22Rv1 (cell line): ENCODE measurements around the gene UTS2R.

Experiments used
- H3K27ac ChIP-seq: fragments of 450-650 bp; 2 replicates; pipeline ENCODE4 v1.5.1; 2017
- ZFX ChIP-seq: fragments of 450-650 bp; IDR thresholded peaks from 2 replicates; pipeline ENCODE4 v1.6.1; 2017; ENCODE audit warnings: antibody characterized with exemption, borderline replicate concordance
- TF ChIP-seq, protein P1 (sequence below): fragments of 450-650 bp; IDR thresholded peaks from 2 replicates; pipeline ENCODE4 v1.5.1; 2017; ENCODE audit warnings: mild to moderate bottlenecking

UTS2R gene

DNA sequence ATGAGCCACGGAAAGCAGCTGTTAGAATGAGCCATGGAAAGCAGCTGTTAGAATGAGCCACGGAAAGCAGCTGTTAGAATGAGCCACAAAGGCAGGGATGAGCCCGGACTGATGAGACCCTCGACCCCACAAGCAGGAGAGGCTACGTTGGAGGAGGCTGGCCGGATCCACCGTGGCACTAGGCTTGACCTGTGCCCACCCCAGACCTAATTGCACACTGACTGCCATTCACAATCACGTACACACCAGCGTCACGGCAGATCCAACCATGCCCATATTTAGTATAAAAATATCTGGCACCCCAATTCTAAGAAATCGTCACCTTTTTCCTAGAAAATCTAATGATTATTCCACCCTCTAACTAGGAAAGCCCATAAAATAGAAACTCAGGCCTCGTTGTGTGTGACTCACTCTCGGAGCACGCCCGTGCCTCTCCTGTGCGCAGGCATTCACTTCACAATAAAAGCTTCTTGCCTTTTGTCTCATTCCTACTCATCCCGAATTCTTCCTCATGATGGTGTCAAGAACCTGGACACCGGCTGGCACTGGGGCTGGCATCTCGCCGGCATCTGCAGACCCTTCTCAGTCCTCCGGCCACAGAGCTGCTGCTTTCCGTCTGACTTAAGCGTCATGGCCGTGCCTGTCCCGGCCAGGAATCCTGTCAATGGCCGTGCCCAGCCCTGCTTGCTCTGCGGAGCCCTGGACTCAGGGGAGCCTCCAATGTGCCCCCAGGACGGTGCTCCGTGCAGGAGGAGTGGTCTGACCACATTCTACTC lies 32.5 kb upstream of the UTS2R start:
- peak overlapping the region; percentile 18; the same call in 1 of the 2 replicates for H3K27ac ChIP-seq
- TF ChIP-seq, protein P1, sequence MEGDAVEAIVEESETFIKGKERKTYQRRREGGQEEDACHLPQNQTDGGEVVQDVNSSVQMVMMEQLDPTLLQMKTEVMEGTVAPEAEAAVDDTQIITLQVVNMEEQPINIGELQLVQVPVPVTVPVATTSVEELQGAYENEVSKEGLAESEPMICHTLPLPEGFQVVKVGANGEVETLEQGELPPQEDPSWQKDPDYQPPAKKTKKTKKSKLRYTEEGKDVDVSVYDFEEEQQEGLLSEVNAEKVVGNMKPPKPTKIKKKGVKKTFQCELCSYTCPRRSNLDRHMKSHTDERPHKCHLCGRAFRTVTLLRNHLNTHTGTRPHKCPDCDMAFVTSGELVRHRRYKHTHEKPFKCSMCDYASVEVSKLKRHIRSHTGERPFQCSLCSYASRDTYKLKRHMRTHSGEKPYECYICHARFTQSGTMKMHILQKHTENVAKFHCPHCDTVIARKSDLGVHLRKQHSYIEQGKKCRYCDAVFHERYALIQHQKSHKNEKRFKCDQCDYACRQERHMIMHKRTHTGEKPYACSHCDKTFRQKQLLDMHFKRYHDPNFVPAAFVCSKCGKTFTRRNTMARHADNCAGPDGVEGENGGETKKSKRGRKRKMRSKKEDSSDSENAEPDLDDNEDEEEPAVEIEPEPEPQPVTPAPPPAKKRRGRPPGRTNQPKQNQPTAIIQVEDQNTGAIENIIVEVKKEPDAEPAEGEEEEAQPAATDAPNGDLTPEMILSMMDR = no peak
- no peak for TF ChIP-seq ZFX

GRCh38 chr17:82339634-82340580 lies 31.7 kb upstream of the UTS2R start:
- TF ChIP-seq ZFX = no peak
- TF ChIP-seq, protein P1 = no peak
- H3K27ac ChIP-seq = peak overlapping the region; percentile 18; the same call in 1 of the 2 replicates

GRCh38 chr17:82342361-82343079 lies 29.0 kb upstream of the UTS2R start:
- no peak overlapping the region for H3K27ac ChIP-seq
- no peak for TF ChIP-seq ZFX
- TF ChIP-seq, protein P1 = no peak

DNA sequence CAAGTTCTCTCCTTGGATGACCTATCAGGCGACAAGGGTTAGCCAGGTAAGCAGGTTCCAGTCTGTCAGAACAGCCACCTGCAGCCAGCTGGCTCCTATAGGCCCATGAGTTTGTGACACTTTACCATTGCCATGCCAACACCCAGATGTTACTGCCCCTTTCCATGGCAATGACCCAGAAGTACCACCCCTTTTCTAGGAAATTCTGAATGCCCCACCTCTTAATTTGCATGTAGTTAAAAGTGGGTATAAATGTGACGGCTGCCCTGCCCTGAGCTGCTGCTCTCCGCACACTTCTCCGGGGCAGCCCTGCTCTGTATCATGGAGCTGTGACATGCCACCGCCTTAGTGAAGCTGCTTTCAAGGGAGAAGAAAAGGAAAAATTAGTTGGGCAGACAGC lies 28.0 kb upstream of the UTS2R start:
- TF ChIP-seq, protein P1 = no peak
- TF ChIP-seq ZFX = no peak
- H3K27ac ChIP-seq = no peak overlapping the region

- no peak overlapping the region for H3K27ac ChIP-seq
- TF ChIP-seq, protein P1 = no peak
- no peak for TF ChIP-seq ZFX
Observed at GRCh38 chr17:82344175-82344907, 27.2 kb upstream of the UTS2R start.

- no peak overlapping the region for H3K27ac ChIP-seq
Observed at GRCh38 chr17:82345151-82345976, 26.2 kb upstream of the UTS2R start.

More at GRCh38 chr17:82345151-82345976, 26.2 kb upstream of the UTS2R start:
- TF ChIP-seq ZFX = no peak
- TF ChIP-seq, protein P1 = no peak
